ENCODE data around the gene METTL15. TPM values are rescaled to one million over a fixed set of nuclear protein-coding genes. Genes with fewer than 3 reads are reported as not detected.

The METTL15 gene
- total and polyA plus RNA-seq, 2 of the 8 experiments (the other 6 are each of a cell fraction or from before 2014, with no cell fraction given) = 5.4 to 10.5 TPM

GRCh38 chr11:28071305-28071704 lies 36.9 kb upstream of the METTL15 start:
- no peak overlapping the region for H2AFZ ChIP-seq (ENCODE audit: low read length)
- no peak overlapping the region for H3K23ac ChIP-seq (ENCODE audit: insufficient read length)
- no peaks in the 10 kb centered on the region for H3K23me2 ChIP-seq (ENCODE audit: low read depth, low read length)
- no peak for DNase-seq (ENCODE audit: low read depth in 1 of 2, low spot score in 2 of 2)
- H3K4me3 ChIP-seq (ENCODE audit: extremely low read depth in 1 of 4, insufficient read depth in 2 of 4, low read depth in 3 of 4, low read length in 4 of 4) = no peak overlapping the region
- TF ChIP-seq RXRA (IDR thresholded peaks at IDR 0.05; ENCODE audit: insufficient read depth, low read depth, low read length) = no peak
- TF ChIP-seq SP4 (IDR thresholded peaks at IDR 0.05; ENCODE audit: low read length) = no peak
- no peak for TF ChIP-seq POLR2AphosphoS5 (IDR thresholded peaks at IDR 0.05; ENCODE audit: low read depth, low read length)
- TF ChIP-seq CEBPB (IDR thresholded peaks at IDR 0.05; ENCODE audit: low read depth, low read length) = no peak
- TF ChIP-seq GTF2F1 (IDR thresholded peaks at IDR 0.05; ENCODE audit: borderline replicate concordance, low read depth, low read length) = no peak
- no peak for TF ChIP-seq TAF1 (IDR thresholded peaks at IDR 0.05; ENCODE audit: low read depth, low read length)
- TF ChIP-seq TAF7 (optimal IDR thresholded peaks at IDR 0.05; ENCODE audit: borderline replicate concordance, low read depth, low read length) = no peak
- TF ChIP-seq EZH2 (IDR thresholded peaks at IDR 0.05; ENCODE audit: low read depth, low read length, severe bottlenecking) = no peak
- TF ChIP-seq CBX5 (IDR thresholded peaks at IDR 0.05; ENCODE audit: low read depth, low read length) = no peak
- no peak overlapping the region for H3K4ac ChIP-seq (replicated peaks; ENCODE audit: insufficient read length, low read depth, low read length)
- H3K14ac ChIP-seq (ENCODE audit: insufficient read length) = no peak overlapping the region
- ChIA-PET CTCF (ENCODE audit: partially characterized antibody) (interaction anchor here (0.7 kb wide), 1 partner anchor 858 kb away, joined by 3 read pairs; no protein-coding TSS in a partner anchor), POLR2A (ENCODE audit: partially characterized antibody) (no interaction called here)
- H4K5ac ChIP-seq (ENCODE audit: insufficient read length, low read depth, low read length) = no peak overlapping the region
- H3K56ac ChIP-seq (replicated peaks; ENCODE audit: insufficient read length, low read depth, low read length) = no peak overlapping the region
- no peak overlapping the region for H2BK12ac ChIP-seq (ENCODE audit: low read depth, low read length)
- H3K27ac ChIP-seq (ENCODE audit: low read depth, low read length) = no peak overlapping the region
- no peak overlapping the region for H2BK120ac ChIP-seq (replicated peaks; ENCODE audit: low read depth, low read length)
- no peak overlapping the region for H4K8ac ChIP-seq (ENCODE audit: extremely low read depth, insufficient read depth, low read length)
- H2BK15ac ChIP-seq (ENCODE audit: low read length) = no peak overlapping the region
- H2BK20ac ChIP-seq (ENCODE audit: low read length) = no peak overlapping the region
- no peak overlapping the region for H3K9ac ChIP-seq (replicated peaks in 1 of 4; ENCODE audit: extremely low read depth in 1 of 4, low read depth in 3 of 4, low read length in 3 of 4)
- no peak overlapping the region for H3K18ac ChIP-seq (ENCODE audit: extremely low read depth, low read length)
- H3K9me3 ChIP-seq (ENCODE audit: insufficient read depth in 2 of 2, low read depth in 1 of 2, low read length in 1 of 2) = no peaks in the 10 kb centered on the region
- no peak for FAIRE-seq
- H3K4me2 ChIP-seq (ENCODE audit: insufficient read depth in 1 of 2, low read depth in 2 of 2, low read length in 2 of 2) = no peak overlapping the region
- 100% methylated on average over 1 of the region's 1 CpG; no CpG with 5 or more reads in 1 of the 2 experiments for WGBS, 2 experiments (ENCODE audit: extremely low coverage in 1 of 2, insufficient coverage in 1 of 2, insufficient read length in 1 of 2, insufficient replicate concordance in 2 of 2, low coverage in 1 of 2, low lambda C conversion rate in 2 of 2, missing lambda C conversion rate in 1 of 2)
- no peak overlapping the region for H2BK5ac ChIP-seq (ENCODE audit: low read depth, low read length)
- H3K79me2 ChIP-seq (ENCODE audit: control insufficient read depth in 1 of 2, insufficient read depth in 2 of 2, low read length in 2 of 2) = no peaks in the 10 kb centered on the region
- H3K4me1 ChIP-seq (replicated peaks in 1 of 4; ENCODE audit: control insufficient read depth in 3 of 4, insufficient read depth in 4 of 4, low read length in 3 of 4) = no peaks in the 10 kb centered on the region
- no peak overlapping the region for H4K91ac ChIP-seq (replicated peaks; ENCODE audit: insufficient read length, low read length)
- no peaks in the 10 kb centered on the region for H3K79me1 ChIP-seq (ENCODE audit: low read depth, low read length)
- no peak overlapping the region for H2AK5ac ChIP-seq (ENCODE audit: low read depth, low read length)
- peaks cover 0 to 1% of the 10 kb centered on the region in 2 experiments for H4K20me1 ChIP-seq (replicated peaks in 1 of 2; ENCODE audit: control insufficient read depth in 1 of 2, insufficient read depth in 2 of 2, low read length in 2 of 2)
- H3K36me3 ChIP-seq (ENCODE audit: control insufficient read depth in 2 of 4, insufficient read depth in 4 of 4, low read length in 3 of 4) = peaks cover 0 to 20% (median 6%) of the 10 kb centered on the region in 4 experiments; a peak in 5 of 8 replicates
- H3K27me3 ChIP-seq (replicated peaks in 1 of 4; ENCODE audit: control insufficient read depth in 3 of 4, extremely low read depth in 1 of 4, insufficient read depth in 3 of 4, low read length in 3 of 4) = no peaks in the 10 kb centered on the region
